Ascending aorta (tissue), 2 donors: ENCODE data around the gene PLXND1. TPM values are rescaled to one million over a fixed set of nuclear protein-coding genes. Genes with fewer than 3 reads are reported as not detected.
A peak's percentile ranks its signal among the peaks of the same experiment; 100 is the strongest.

Experiments
- DNase-seq, 2 donors: peaks; one replicate each; pipeline ENCODE4 v3.0.0-alpha.2; 2019; ENCODE audit warnings: low spot score in 2 of 2
- H3K27ac ChIP-seq, 2 donors: fragments of 200-600 bp; sonication (generic); one replicate each; pipeline ENCODE4 v1.5.1; 2016 to 2017; ENCODE audit warnings: mild to moderate bottlenecking in 1 of 2
- H3K27me3 ChIP-seq: fragments of 200-600 bp; sonication (generic); one replicate; pipeline ENCODE4 v1.5.1; 2017
- H3K36me3 ChIP-seq, 2 donors: fragments of 200-600 bp; sonication (generic); one replicate each; pipeline ENCODE4 v1.5.1; 2016
- H3K4me1 ChIP-seq, 2 donors: fragments of 200-600 bp; sonication (generic); one replicate each; pipeline ENCODE4 v1.5.1; 2016 to 2017; ENCODE audit warnings: mild to moderate bottlenecking in 1 of 2
- H3K4me3 ChIP-seq, 2 donors: fragments of 200-600 bp; sonication (generic); one replicate each; pipeline ENCODE4 v1.5.1; 2016 to 2017; ENCODE audit warnings: mild to moderate bottlenecking in 1 of 2
- H3K9me3 ChIP-seq, 2 donors: fragments of 200-600 bp; sonication (generic); one replicate each; pipeline ENCODE4 v1.5.1; 2016
- intact Hi-C: fragments of 100-400 bp; cut with DNase I; formaldehyde crosslinking; loops from one replicate; pipeline ENCODE4 v1.15.1; 2023
- total RNA-seq: library from RNA; depleted of rRNA; stranded (reverse); fragments of >200 nt; gene quantifications from one replicate; pipeline ENCODE4 v1.1.0, GENCODE V29; 2016
- TF ChIP-seq, protein P1 (sequence below), 3 experiments: fragments of 200-600 bp in 2 of 3; fragments of 450-650 bp in 1 of 3; sonication (generic) in 2 of 3; IDR thresholded peaks; one replicate each; pipeline ENCODE4 v1.5.1; 2016 to 2019; ENCODE audit warnings: antibody characterized with exemption in 3 of 3, mild to moderate bottlenecking in 1 of 3, moderate library complexity in 1 of 3

The PLXND1 gene
- total RNA-seq, 1 donor from 2014 or later: 407 TPM

DNA sequence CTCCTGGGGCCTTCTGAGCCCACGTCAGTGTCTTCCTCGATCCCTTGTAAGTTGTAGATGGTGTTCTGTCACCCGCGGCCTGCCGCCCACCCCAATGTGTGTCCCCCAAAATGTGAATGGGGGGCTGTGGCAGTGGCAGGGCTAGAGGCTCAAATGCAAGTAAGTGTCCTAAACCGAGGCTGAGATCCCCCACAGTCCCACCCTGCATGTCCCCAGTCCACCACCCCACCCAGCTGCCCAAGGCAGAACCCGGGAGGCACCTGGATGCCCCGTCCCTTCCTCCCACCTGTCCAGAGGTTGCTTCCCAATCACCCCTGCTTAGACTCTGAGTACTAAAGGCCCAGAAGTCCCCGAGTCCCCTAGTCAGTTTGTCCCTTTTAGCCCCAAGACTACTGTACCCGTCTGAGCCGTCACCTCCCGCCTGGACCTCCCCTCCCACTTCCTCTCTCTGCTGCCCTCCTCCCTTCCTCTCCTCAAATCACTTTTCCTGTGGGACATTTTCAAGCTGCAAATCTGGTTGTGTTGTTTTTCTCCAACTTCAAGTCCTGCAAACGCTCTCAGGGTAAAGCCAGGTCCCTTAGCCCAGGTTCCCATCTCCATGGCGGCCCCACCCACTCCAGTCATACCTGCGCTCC, 11.8 kb upstream of the PLXND1 start:
- peaks cover 0 to 19% of the 10 kb centered on the region in 2 donors for H3K4me1 ChIP-seq
- no peaks in the 10 kb centered on the region for H3K27me3 ChIP-seq
- H3K36me3 ChIP-seq: no peaks in the 10 kb centered on the region
- DNase-seq: no peak
- H3K9me3 ChIP-seq: no peaks in the 10 kb centered on the region
- TF ChIP-seq, protein P1, sequence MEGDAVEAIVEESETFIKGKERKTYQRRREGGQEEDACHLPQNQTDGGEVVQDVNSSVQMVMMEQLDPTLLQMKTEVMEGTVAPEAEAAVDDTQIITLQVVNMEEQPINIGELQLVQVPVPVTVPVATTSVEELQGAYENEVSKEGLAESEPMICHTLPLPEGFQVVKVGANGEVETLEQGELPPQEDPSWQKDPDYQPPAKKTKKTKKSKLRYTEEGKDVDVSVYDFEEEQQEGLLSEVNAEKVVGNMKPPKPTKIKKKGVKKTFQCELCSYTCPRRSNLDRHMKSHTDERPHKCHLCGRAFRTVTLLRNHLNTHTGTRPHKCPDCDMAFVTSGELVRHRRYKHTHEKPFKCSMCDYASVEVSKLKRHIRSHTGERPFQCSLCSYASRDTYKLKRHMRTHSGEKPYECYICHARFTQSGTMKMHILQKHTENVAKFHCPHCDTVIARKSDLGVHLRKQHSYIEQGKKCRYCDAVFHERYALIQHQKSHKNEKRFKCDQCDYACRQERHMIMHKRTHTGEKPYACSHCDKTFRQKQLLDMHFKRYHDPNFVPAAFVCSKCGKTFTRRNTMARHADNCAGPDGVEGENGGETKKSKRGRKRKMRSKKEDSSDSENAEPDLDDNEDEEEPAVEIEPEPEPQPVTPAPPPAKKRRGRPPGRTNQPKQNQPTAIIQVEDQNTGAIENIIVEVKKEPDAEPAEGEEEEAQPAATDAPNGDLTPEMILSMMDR (IDR thresholded peaks at IDR 0.05): no peak
- intact Hi-C loops: no loop called here
- no peak overlapping the region for H3K4me3 ChIP-seq
- peak overlapping the region in 1 of 2 donors; percentile 15 for H3K27ac ChIP-seq

DNA sequence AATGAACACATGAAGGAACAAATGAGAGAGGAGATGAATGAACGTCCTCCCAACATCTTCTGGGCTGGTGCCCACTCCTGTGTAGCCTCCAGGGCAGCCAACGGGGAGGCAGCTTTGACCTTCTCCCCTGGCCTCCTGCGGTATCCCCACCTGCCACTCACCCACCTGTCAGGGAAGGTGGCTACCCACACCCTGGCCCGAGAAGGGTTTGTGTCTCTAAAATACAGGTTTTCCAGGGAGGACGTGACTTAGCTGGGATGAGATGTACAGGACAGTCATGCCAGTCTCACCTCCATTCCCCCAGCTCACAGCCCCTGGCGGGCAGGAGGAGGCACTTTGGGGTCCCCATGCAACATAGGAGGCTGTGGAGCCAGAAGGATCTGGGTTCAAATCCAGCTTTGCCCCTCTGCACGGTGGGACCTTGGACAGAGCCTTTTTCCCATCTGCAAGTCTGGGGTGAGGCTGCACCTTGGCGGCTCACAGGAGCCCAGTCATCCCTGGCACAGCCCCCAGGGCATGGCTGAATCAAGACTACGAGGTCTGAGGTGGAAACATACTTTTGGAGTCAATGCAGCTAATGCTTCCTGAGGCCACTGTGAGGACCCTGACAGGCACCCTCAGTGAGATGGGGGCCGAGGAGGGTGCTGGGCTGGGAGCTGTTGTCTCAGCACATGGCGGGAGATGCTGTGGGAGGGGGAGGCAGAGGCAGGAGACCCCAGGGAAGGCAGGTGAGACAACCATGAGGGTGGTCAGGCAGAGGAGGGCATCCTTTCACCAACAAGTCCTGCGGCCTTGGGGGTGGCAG, 11.1 kb upstream of the PLXND1 start:
- no peaks in the 10 kb centered on the region for H3K36me3 ChIP-seq
- no peaks in the 10 kb centered on the region for H3K27me3 ChIP-seq
- TF ChIP-seq, protein P1 (IDR thresholded peaks at IDR 0.05): no peak
- DNase-seq: no peak
- H3K4me3 ChIP-seq: no peak overlapping the region
- H3K9me3 ChIP-seq: no peaks in the 10 kb centered on the region
- intact Hi-C loops: no loop called here
- peaks cover 0 to 15% of the 10 kb centered on the region in 2 donors for H3K4me1 ChIP-seq
- peak overlapping the region; percentile 43 to 57 for H3K27ac ChIP-seq

DNA sequence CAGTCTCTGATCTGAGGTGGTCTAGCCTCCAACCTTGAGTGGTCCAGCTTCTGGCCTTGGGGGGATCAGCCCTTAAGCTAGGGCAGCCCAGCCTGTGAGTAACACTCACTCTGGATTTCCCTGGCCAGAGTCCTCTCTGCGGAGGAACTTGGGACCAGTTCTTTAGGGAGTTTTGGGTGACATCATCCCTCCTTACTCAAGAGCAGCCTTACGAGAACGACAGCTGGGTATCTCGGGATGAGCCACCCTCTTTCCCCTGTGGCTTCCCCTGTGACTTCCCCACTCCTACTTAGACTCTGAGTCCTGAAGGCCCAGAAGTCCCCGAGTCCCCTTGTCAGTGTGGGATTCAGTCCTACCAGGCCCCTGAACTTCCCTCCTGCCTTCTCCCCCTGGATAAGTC, 10.2 kb upstream of the PLXND1 start:
- Histone ChIP-seq H3K4me1 (peaks cover 5 to 20% of the 10 kb centered on the region in 2 donors), H3K27me3 (no peaks in the 10 kb centered on the region), H3K27ac (peak overlapping the region; percentile 43 to 57), H3K36me3 (no peaks in the 10 kb centered on the region), H3K4me3 (no peak overlapping the region), H3K9me3 (no peaks in the 10 kb centered on the region)
- TF ChIP-seq, protein P1 (IDR thresholded peaks at IDR 0.05): no peak
- peak in 1 of 2 donors; percentile 80 for DNase-seq
- intact Hi-C loops: no loop called here

DNA sequence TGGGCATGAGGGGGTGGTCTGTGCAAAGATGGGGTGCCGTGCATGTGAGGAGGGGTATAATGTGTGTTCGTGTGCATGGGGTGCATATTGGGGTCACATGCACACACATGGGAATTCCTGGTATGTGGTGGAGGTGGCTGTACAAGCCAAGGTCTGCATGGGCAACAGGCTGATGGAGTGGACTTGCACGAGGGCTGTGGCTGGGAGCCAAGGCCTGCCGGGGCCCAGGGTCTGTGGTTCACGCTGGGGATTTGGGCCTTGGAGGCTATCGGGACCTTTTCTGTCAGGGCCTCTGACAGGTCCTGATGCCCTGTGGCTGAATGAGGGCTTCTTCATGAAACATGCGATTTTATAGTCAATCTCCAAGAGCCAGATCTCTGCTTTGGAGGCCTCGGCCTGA, 9.8 kb upstream of the PLXND1 start:
- no peak overlapping the region for H3K4me3 ChIP-seq
- DNase-seq: no peak
- TF ChIP-seq, protein P1 (IDR thresholded peaks at IDR 0.05): no peak
- H3K4me1 ChIP-seq: peaks cover 8 to 25% of the 10 kb centered on the region in 2 donors
- no peaks in the 10 kb centered on the region for H3K36me3 ChIP-seq
- H3K9me3 ChIP-seq: no peaks in the 10 kb centered on the region
- peak overlapping the region; percentile 43 to 57 for H3K27ac ChIP-seq
- no peaks in the 10 kb centered on the region for H3K27me3 ChIP-seq
- intact Hi-C loops: no loop called here

DNA sequence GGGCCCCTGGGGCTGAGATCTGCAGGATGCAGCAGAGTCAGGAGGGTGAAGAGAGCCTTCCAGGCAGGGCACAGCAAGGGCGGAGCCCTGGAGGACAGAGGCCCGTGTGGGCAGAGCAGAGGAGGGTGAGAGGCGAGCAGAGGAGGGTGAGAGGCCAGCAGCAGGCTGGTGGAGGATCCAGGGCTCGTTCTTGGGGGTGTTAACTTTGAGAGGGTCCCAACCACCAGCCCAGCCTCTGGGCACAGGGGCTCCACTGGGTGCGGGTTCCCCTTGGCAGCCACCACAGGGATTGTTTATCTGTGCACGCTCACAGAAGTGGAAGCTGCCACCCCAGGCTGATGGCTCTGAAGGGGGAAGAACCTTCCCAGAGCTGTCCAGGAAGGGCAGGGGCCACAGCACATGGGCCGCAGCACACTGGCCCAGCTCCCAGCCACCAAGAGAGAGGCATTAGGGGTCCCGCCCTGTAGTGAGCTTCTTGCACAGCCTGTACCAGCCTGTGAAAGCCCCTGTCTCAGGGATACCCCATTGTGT, 9.3 kb upstream of the PLXND1 start:
- Histone ChIP-seq H3K4me3 (no peak overlapping the region), H3K9me3 (no peaks in the 10 kb centered on the region), H3K36me3 (no peaks in the 10 kb centered on the region), H3K4me1 (peaks cover 8 to 26% of the 10 kb centered on the region in 2 donors), H3K27me3 (no peaks in the 10 kb centered on the region), H3K27ac (peak overlapping the region in 1 of 2 donors; percentile 57)
- DNase-seq: no peak
- intact Hi-C loops: no loop called here
- TF ChIP-seq, protein P1 (IDR thresholded peaks at IDR 0.05): no peak
